HepG2 (cell line): ENCODE data around the gene HUNK. TPM values are rescaled to one million over a fixed set of nuclear protein-coding genes. Genes with fewer than 3 reads are reported as not detected.

Source experiments
- ATAC-seq: fragments of 200-7000 bp; cut with Tn5 transposase; 3 replicates; pipeline ENCODE4 v1.9.1; 2020; ENCODE audit warnings: mild to moderate bottlenecking, moderate library complexity
- BruUV-seq: library from RNA; stranded (reverse); fragments of 400-500 nt; replicated peaks from 2 replicates; lab custom pipeline; 2021; lab: Mats Ljungman, UMichigan
- CTCF ChIA-PET: fragments of 300-600 bp; formaldehyde crosslinking; extraction: SDS; loops from one replicate; lab custom pipeline; 2021; ENCODE audit warnings: low total read pairs, inconsistent platforms, low intra/inter-chr PET ratio; lab: Yijun Ruan, JAX
- POLR2A ChIA-PET: fragments of 350-600 bp; sonication (Branson Sonifier 250); formaldehyde crosslinking; loops from one replicate; lab custom pipeline; 2020; ENCODE audit warnings: antibody characterized with exemption, inconsistent platforms; lab: Yijun Ruan, JAX
- DNase-seq: peaks from one replicate; pipeline ENCODE4 v3.0.0-alpha.2; 2015; ENCODE audit warnings: low spot score
- FAIRE-seq: peaks from 3 replicates; lab custom pipeline; 2011; peaks lifted over from hg19 to GRCh38; lab: Jason Lieb, UNC
- H2AFZ ChIP-seq: one replicate; pipeline ENCODE4 v1.6.1; 2011; ENCODE audit warnings: low read length, inconsistent platforms
- H3K27ac ChIP-seq: fragments of 300-600 bp; 3 replicates; pipeline ENCODE4 v1.8.0; 2011; ENCODE audit warnings: mixed run types, mild to moderate bottlenecking, mixed read lengths, low read length, inconsistent platforms; ENCODE audit not compliant: insufficient read depth; ENCODE audit errors: extremely low read length
- H3K27me3 ChIP-seq, 2 experiments: fragments of 200-600 bp in 1 of 2; 2 replicates in 1 of 2; 3 replicates in 1 of 2; pipeline versions ENCODE4 v1.6.0 to v1.8.0; 2011; ENCODE audit warnings: low read length in 2 of 2, mild to moderate bottlenecking in 2 of 2, moderate library complexity in 2 of 2, inconsistent platforms in 1 of 2; ENCODE audit not compliant: insufficient read depth in 2 of 2, control insufficient read depth in 1 of 2
- H3K36me3 ChIP-seq, 2 experiments: fragments of 200-600 bp in 1 of 2; replicated peaks in 1 of 2; 2 replicates in 1 of 2; 3 replicates in 1 of 2; pipeline versions ENCODE4 v1.5.1 to v1.8.0; 2011; ENCODE audit warnings: low read length in 2 of 2, inconsistent platforms in 1 of 2; ENCODE audit not compliant: insufficient read depth in 2 of 2, control insufficient read depth in 1 of 2
- H3K4me1 ChIP-seq: 2 replicates; pipeline ENCODE4 v1.5.1; 2012; ENCODE audit warnings: low read length, inconsistent platforms; ENCODE audit not compliant: insufficient read depth
- H3K4me2 ChIP-seq: 2 replicates; pipeline ENCODE4 v1.6.0; 2011; ENCODE audit warnings: low read depth, low read length, inconsistent platforms
- H3K4me3 ChIP-seq, 3 experiments: fragments of 200-600 bp in 1 of 3; sonication (generic), shearing (Covaris generic) in 1 of 3; replicated peaks in 1 of 3; 2 replicates each; pipeline ENCODE4 v1.5.1; 2011 to 2016; ENCODE audit warnings: low read length in 3 of 3, inconsistent platforms in 2 of 3, low read depth in 2 of 3, mild to moderate bottlenecking in 2 of 3, control low read depth in 1 of 3, mixed read lengths in 1 of 3; ENCODE audit not compliant: insufficient read depth in 1 of 3
- H3K79me2 ChIP-seq: one replicate; pipeline ENCODE4 v1.6.1; 2011; ENCODE audit warnings: low read length, inconsistent platforms; ENCODE audit not compliant: insufficient read depth
- H3K9ac ChIP-seq: 2 replicates; pipeline ENCODE4 v1.6.0; 2011; ENCODE audit warnings: mild to moderate bottlenecking, low read depth, low read length, inconsistent platforms; ENCODE audit not compliant: insufficient read depth
- H3K9me3 ChIP-seq: 2 replicates; pipeline ENCODE4 v1.5.1; 2012; ENCODE audit warnings: mild to moderate bottlenecking, low read length
- H4K20me1 ChIP-seq: 2 replicates; pipeline ENCODE4 v1.6.0; 2011; ENCODE audit warnings: inconsistent platforms, mild to moderate bottlenecking, low read length, moderate library complexity; ENCODE audit not compliant: insufficient read depth
- ELF1 ChIP-seq: sonication (generic); formaldehyde crosslinking; IDR thresholded peaks from 2 replicates; pipeline ENCODE4 v1.4.0; 2020; ENCODE audit warnings: missing genetic modification reagents
- ELF3 ChIP-seq: IDR thresholded peaks from 2 replicates; pipeline ENCODE4 v1.6.1; 2016; ENCODE audit warnings: missing genetic modification reagents, missing compliant biosample characterization
- RERE ChIP-seq: IDR thresholded peaks from 2 replicates; pipeline ENCODE4 v1.6.1; 2016; ENCODE audit warnings: low read depth, missing genetic modification reagents, missing compliant biosample characterization
- TBL1XR1 ChIP-seq: fragments of 150-350 bp; IDR thresholded peaks from 2 replicates; pipeline ENCODE4 v1.6.1; 2014; ENCODE audit warnings: borderline replicate concordance, low read length; ENCODE audit not compliant: partially characterized antibody
- TEAD3 ChIP-seq: optimal IDR thresholded peaks from 2 replicates; pipeline ENCODE3; 2016; ENCODE audit warnings: borderline replicate concordance
- ZNF160 ChIP-seq: sonication (generic); formaldehyde crosslinking; IDR thresholded peaks from 2 replicates; pipeline ENCODE4 v1.8.0; 2022; ENCODE audit warnings: mild to moderate bottlenecking, inconsistent platforms, missing genetic modification reagents
- WGBS: methylation state at CpG from one replicate; pipeline ENCODE4 v1.1.6; 2017; ENCODE audit warnings: low lambda C conversion rate; 5-methylcytosine and 5-hydroxymethylcytosine counted together
- in situ Hi-C: cut with HindIII; loops from 2 replicates; pipeline ENCODE4 v1.10.0; 2017; ENCODE audit warnings: low pct_unique_long_range_greater_than_20kb; ENCODE audit not compliant: extremely low pct_ligation_motif_present
- intact Hi-C: fragments of 100-400 bp; cut with micrococcal nuclease; formaldehyde crosslinking; loops from one replicate; pipeline ENCODE4 v1.10.0; 2022; ENCODE audit not compliant: unreplicated experiment
- polyA plus RNA-seq, 8 experiments: library from polyadenylated mRNA; depleted of rRNA in 3 of 8; stranded (reverse) in 7 of 8; unstranded in 1 of 8; fragments of >200 nt; fragmentation: Illumina TruSeq in 4 of 8; extraction: Trizol in 4 of 8; gene quantifications; 2 replicates each; pipeline versions ENCODE4 v1.2.1 to v1.2.3, GENCODE V29; 2011 to 2016; ENCODE audit warnings: low read depth in 4 of 8, missing spikeins in 1 of 8, mixed read lengths in 1 of 8; ENCODE audit not compliant: insufficient read depth in 1 of 8
- total RNA-seq, 5 experiments: library from RNA; depleted of rRNA; stranded (reverse); fragments of >200 nt; fragmentation: Illumina TruSeq; extraction: Trizol; gene quantifications; 2 replicates each; pipeline ENCODE4 v1.2.3, GENCODE V29; 2016; ENCODE audit warnings: low read depth in 1 of 5
- TF ChIP-seq, protein P1 (sequence below): sonication (generic); formaldehyde crosslinking; IDR thresholded peaks from 2 replicates; pipeline ENCODE4 v1.4.0; 2020; ENCODE audit warnings: missing genetic modification reagents, mild to moderate bottlenecking, borderline replicate concordance

The HUNK gene
- total and polyA plus RNA-seq, 2 of the 13 experiments (the other 11 are each of a cell fraction or from before 2014, with no cell fraction given), result 1.8 to 1.9 TPM

- Histone ChIP-seq H3K27ac (no peak overlapping the region), H3K9ac (no peak overlapping the region), H3K36me3 (no peaks in the 10 kb centered on the region), H3K79me2 (peaks cover 15% of the 10 kb centered on the region), H3K4me2 (peak overlapping the region; percentile 44), H3K4me1 (peaks cover 65% of the 10 kb centered on the region), H2AFZ (no peak overlapping the region), H4K20me1 (no peaks in the 10 kb centered on the region), H3K27me3 (no peaks in the 10 kb centered on the region), H3K4me3 (no peak overlapping the region), H3K9me3 (no peaks in the 10 kb centered on the region)
- ChIA-PET CTCF (no interaction called here), POLR2A (interaction anchor here (0.9 to 1.5 kb wide), 2 partner anchors 12 to 19 kb away, joined by 4 to 13 read pairs; no protein-coding TSS in a partner anchor)
- TF ChIP-seq ZNF160 (CRISPR knock-in tag) (no peak), TEAD3 (CRISPR knock-in tag) (peak; percentile 53), ELF1 (CRISPR knock-in tag) (peak; percentile 68), RERE (CRISPR knock-in tag) (no peak), TBL1XR1 (no peak), ELF3 (CRISPR knock-in tag) (peak; percentile 66)
- TF ChIP-seq, protein P1, sequence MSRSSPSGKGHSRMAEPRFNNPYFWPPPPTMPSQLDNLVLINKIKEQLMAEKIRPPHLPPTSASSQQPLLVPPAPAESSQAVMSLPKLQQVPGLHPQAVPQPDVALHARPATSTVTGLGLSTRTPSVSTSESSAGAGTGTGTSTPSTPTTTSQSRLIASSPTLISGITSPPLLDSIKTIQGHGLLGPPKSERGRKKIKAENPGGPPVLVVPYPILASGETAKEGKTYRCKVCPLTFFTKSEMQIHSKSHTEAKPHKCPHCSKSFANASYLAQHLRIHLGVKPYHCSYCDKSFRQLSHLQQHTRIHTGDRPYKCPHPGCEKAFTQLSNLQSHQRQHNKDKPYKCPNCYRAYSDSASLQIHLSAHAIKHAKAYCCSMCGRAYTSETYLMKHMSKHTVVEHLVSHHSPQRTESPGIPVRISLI (CRISPR knock-in tag), result no peak
- intact Hi-C loops, result no loop called here
- 70% methylated on average over 8 of the region's 8 CpGs for whole genome bisulfite sequencing
- ATAC-seq, result no peak
- FAIRE-seq, result no peak
- BruUV-seq, result no TSS peak
- in situ Hi-C loops, result no loop called here
- no peak for DNase-seq
These were observed 16.1 kb downstream of the HUNK start for GRCh38 chr21:31888936-31889371.
